GM10248 (cell line): ENCODE data around the gene RBM19.

Experiments
- CTCF ChIA-PET: fragments of 300-600 bp; sonication (Branson Sonifier 250); formaldehyde crosslinking; extraction: SDS; loops from one replicate; lab custom pipeline; 2021; ENCODE audit warnings: antibody characterized with exemption; lab: Yijun Ruan, JAX
- POLR2A ChIA-PET: fragments of 350-650 bp; sonication (Branson Sonifier 250); formaldehyde crosslinking; extraction: SDS; loops from one replicate; lab custom pipeline; 2020; ENCODE audit warnings: antibody characterized with exemption; lab: Yijun Ruan, JAX
- DNase-seq: peaks from one replicate; pipeline ENCODE4 v3.0.0; 2012; ENCODE audit errors: extremely low spot score
- CTCF ChIP-seq: IDR thresholded peaks from 2 replicates; pipeline ENCODE4 v1.5.1; 2012; ENCODE audit warnings: mild to moderate bottlenecking, low read depth; ENCODE audit errors: extremely low read depth, missing control alignments, control extremely low read depth

The RBM19 gene

DNA sequence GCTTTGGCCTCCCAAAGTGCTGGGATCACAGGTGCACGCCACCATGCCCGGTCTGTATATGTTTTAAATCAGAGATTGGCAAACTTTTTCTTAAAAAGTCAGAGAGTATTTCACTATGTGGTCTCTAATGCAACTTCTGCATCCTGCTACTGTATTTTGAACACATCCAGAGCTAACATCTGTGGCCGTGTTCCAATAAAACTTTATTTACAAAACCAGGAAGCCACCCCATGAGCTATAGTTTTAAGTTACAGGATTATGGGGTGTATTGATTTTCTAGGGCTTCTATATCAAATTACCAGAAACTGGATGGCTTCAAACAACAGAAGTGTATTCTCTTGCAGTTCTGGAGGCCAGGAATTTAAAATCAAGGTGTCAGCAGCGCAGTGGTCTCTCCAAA is 5.3 kb upstream of the RBM19 start:
- no peak for TF ChIP-seq CTCF
- POLR2A ChIA-PET: no interaction called here
- CTCF ChIA-PET: interaction anchor here (1.3 to 2.6 kb wide), 4 partner anchors 9 to 537 kb away, joined by 3 to 11 read pairs (median 6); no protein-coding TSS in a partner anchor
- DNase-seq: no peak

DNA sequence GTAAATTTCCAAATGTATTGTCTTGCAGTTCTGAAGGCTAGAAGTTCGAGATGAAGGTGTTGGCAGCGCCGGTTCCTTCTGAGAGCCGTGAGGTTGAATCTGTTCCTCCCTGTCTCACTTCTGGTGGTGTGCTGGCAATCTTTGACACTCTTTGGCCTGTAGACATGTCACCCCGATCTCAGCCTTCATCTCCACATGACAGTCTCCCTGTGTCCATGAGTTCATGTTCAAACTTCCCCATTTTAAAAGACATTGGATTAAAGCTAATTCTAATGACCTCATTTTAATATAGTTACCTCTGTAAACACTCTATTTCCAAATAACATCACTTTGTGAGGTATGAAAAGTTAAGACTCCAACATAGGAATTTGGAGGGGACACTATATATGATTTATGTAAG is 4.1 kb upstream of the RBM19 start:
- CTCF ChIA-PET: interaction anchor here (3.0 kb wide), 1 partner anchor 10 kb away, joined by 30 read pairs; no protein-coding TSS in a partner anchor
- POLR2A ChIA-PET: no interaction called here
- no peak for TF ChIP-seq CTCF
- DNase-seq: no peak

- TF ChIP-seq CTCF: no peak
- DNase-seq: no peak
- ChIA-PET CTCF (interaction anchor here (1.1 to 2.1 kb wide), 16 partner anchors 10 to 1905 kb away, joined by 3 to 21 read pairs (median 5); no protein-coding TSS in a partner anchor), POLR2A (no interaction called here)
These were observed 1.2 kb upstream of the RBM19 start for GRCh38 chr12:113967368-113967767.

DNA sequence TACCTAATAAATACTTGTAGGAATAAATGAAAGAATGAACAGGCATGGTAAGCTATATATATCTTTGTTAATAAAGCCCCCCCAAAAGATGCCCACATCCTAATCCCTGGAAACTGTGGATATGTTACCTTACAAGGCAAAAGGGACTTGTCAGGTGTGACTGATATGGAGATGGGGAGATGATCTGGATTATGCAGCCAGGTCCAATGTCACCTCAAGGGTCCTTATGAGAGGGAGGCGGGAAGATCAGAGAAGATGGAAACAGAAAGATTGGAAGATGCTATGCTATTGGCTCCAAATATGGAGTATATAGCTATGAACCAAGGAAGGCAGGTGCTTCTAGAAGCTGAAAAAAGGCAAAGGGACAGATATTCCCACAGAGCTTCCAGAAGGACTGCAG is 3.4 kb downstream of the RBM19 start:
- ChIA-PET POLR2A (no interaction called here), CTCF (interaction anchor here (1.0 to 2.9 kb wide), 2 partner anchors 18 to 26 kb away, joined by 5 to 13 read pairs; no protein-coding TSS in a partner anchor)
- TF ChIP-seq CTCF: no peak
- DNase-seq: no peak

DNA sequence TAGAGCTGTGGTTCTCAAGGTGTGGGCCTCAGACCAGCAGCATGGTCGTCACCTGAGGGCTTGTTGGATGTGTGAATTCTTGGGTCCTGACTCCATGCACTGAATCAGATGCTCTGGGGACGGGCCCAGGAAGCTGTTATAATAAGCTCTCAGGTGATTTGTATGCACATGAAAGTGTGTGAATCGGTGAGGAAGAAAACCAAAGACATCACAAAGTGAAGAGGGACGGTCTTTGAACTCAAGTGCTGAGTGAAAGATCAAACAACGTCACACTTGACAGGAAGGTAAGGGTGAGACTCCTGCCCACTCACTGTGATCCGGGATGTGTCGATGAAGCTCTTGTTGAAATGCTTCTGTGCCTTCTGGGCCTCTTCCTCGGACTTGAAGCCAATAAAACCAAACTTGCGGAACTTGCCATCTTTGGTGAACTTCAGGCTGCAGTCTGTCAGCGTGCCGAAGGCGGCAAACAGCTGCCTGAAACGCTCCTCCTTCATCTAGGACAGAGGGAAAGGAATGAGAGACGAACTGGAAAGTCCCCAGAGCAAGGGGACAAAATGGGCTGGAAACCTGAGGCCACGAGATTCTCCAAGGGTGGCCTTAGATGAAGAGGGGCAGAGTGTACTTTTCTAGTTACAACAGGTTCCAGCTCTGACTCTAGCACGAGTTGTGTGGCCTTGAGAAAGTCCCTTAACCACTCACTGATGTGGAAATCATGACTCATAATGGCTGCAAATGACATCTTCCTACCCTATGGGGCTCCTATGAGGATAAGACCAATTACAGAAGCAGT is 4.0 kb downstream of the RBM19 start:
- peak; percentile 72 for DNase-seq
- ChIA-PET POLR2A (interaction anchor here (0.6 kb wide), 1 partner anchor 641 kb away, joined by 3 read pairs; no protein-coding TSS in a partner anchor), CTCF (interaction anchor here (0.8 to 2.9 kb wide), 3 partner anchors 19 to 35 kb away, joined by 3 to 13 read pairs (median 5); no protein-coding TSS in a partner anchor)
- no peak for TF ChIP-seq CTCF

DNA sequence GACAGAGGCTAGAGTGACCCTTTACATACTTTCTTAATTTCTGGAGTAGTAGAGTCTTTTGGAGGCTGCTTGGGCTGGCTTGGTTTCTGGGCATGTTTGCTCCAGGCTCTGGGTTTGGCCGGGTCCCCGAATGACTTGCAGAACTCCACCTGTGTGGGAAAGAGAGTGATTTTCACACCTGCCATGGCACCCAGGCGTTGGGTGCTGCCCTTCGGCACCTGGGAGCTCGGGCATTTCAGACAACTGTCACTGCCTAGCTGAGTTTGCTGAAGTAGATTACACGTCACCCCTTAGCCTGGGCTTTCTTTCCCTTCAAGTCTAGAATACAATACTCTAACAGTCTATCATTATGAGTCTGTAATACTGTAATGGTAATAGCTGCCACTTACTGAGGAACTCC is 6.1 kb downstream of the RBM19 start:
- POLR2A ChIA-PET: no interaction called here
- no peak for TF ChIP-seq CTCF
- CTCF ChIA-PET: interaction anchor here (2.9 kb wide), 1 partner anchor 21 kb away, joined by 13 read pairs; no protein-coding TSS in a partner anchor
- DNase-seq: no peak
